ENCODE measurements around the gene GRIK5. TPM values are rescaled to one million over a fixed set of nuclear protein-coding genes. Genes with fewer than 3 reads are reported as not detected.

The GRIK5 gene
- polyA plus RNA-seq, 1 experiment: 0.06 TPM

DNA sequence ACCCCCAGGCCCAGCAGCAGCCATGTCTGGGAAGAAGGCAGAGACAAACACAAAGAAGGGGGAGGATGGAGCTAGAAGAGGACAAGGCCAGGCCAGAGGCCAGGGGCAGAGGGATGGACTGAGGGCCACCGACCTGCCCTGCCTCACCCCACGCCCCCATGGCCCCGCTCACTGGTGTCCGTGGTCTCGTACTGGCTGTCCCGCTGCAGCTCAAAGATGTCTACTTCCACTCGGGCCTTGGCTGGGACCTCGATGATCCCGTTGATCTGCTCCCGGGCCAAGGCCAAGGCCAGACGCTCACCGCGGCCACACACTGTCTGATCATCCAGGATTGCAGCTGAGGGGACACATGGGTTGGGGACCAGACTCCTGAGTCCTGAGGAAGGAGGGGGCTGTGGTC, 5.0 kb downstream of the GRIK5 start:
- POLR2A ChIA-PET: no interaction called here
- CTCF ChIA-PET: interaction anchor here (1.3 to 1.5 kb wide), 2 partner anchors 13 to 68 kb away, joined by 3 to 4 read pairs; no protein-coding TSS in a partner anchor
- H3K27me3 ChIP-seq (ENCODE audit: control insufficient read depth, insufficient read depth, low read length): peaks cover 34% of the 10 kb centered on the region
- no peak overlapping the region for H3K4me3 ChIP-seq (ENCODE audit: low read depth, low read length)
- DNase-seq (ENCODE audit: low read depth): no peak
- TF ChIP-seq, protein P1, sequence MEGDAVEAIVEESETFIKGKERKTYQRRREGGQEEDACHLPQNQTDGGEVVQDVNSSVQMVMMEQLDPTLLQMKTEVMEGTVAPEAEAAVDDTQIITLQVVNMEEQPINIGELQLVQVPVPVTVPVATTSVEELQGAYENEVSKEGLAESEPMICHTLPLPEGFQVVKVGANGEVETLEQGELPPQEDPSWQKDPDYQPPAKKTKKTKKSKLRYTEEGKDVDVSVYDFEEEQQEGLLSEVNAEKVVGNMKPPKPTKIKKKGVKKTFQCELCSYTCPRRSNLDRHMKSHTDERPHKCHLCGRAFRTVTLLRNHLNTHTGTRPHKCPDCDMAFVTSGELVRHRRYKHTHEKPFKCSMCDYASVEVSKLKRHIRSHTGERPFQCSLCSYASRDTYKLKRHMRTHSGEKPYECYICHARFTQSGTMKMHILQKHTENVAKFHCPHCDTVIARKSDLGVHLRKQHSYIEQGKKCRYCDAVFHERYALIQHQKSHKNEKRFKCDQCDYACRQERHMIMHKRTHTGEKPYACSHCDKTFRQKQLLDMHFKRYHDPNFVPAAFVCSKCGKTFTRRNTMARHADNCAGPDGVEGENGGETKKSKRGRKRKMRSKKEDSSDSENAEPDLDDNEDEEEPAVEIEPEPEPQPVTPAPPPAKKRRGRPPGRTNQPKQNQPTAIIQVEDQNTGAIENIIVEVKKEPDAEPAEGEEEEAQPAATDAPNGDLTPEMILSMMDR (IDR thresholded peaks at IDR 0.05; ENCODE audit: insufficient read depth, low read depth, low read length): no peak
- H3K36me3 ChIP-seq (ENCODE audit: control insufficient read depth, insufficient read depth, low read length): no peaks in the 10 kb centered on the region

DNA sequence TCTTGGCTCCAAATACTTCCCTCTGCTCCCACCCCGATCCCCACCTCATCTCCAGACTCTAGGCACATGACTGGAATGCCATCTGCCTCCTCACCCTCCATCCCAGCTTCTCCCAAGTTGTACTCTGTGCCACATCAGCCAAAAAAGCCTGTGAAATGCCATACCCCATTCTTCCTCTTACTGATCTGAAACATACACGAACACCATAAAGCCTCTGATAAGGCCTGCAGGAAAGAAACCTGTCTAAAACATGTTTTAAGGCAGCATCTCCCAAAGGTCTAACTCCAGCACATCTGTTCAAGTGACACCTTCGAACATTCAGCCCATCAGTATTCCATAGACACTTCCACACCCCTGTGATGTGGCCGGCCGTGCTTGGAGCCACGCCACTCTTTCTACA, 5.6 kb downstream of the GRIK5 start:
- DNase-seq (ENCODE audit: low read depth): no peak
- ChIA-PET POLR2A (no interaction called here), CTCF (interaction anchor here (1.3 to 1.5 kb wide), 2 partner anchors 13 to 67 kb away, joined by 3 to 4 read pairs; no protein-coding TSS in a partner anchor)
- Histone ChIP-seq H3K27me3 (ENCODE audit: control insufficient read depth, insufficient read depth, low read length) (peaks cover 30% of the 10 kb centered on the region), H3K36me3 (ENCODE audit: control insufficient read depth, insufficient read depth, low read length) (no peaks in the 10 kb centered on the region), H3K4me3 (ENCODE audit: low read depth, low read length) (no peak overlapping the region)
- TF ChIP-seq, protein P1 (IDR thresholded peaks at IDR 0.05; ENCODE audit: insufficient read depth, low read depth, low read length): no peak

DNA sequence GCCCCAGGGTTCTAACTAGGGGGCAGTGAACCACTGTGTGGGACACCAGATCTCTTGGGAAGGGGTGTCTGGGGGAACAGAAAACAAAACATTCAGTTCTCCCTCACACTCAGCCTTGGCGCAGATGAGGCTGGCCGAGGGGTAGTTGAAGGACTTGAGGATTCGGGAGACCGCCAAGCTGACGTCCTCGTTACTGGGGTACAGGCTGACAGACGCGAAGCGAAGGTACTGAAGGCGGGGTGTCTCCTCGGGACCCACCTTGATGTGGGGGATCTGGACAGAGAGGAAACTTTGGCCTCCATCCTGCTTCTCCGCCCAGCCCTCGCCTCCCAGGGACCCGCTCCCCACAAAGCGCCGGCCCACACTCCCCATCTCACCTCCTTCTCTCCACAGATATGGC, 7.6 kb downstream of the GRIK5 start:
- Histone ChIP-seq H3K4me3 (ENCODE audit: low read depth, low read length) (no peak overlapping the region), H3K36me3 (ENCODE audit: control insufficient read depth, insufficient read depth, low read length) (no peaks in the 10 kb centered on the region), H3K27me3 (ENCODE audit: control insufficient read depth, insufficient read depth, low read length) (peaks cover 15% of the 10 kb centered on the region)
- POLR2A ChIA-PET: no interaction called here
- TF ChIP-seq, protein P1 (IDR thresholded peaks at IDR 0.05; ENCODE audit: insufficient read depth, low read depth, low read length): no peak
- CTCF ChIA-PET: no interaction called here
- DNase-seq (ENCODE audit: low read depth): no peak

DNA sequence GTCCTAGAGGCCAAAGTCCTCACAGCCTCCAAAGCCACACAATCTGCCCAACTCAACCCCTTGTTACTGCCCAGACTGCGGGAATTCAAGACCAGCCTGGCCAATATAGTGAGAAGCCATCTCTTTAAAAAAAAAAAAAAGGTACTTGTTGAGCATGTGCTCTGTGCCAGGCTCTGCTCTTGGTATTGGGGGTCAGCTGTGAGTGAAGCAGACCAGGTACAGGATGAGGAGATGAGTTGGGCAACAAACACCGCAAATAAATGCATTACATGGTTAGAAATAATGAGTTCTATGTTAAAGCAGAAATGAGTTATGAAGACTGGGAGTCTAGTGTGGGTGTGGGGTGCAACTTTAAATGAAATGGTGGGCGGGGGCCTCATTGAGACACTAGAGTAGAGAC, 9.9 kb downstream of the GRIK5 start:
- DNase-seq (ENCODE audit: low read depth): no peak
- Histone ChIP-seq H3K36me3 (ENCODE audit: control insufficient read depth, insufficient read depth, low read length) (no peaks in the 10 kb centered on the region), H3K4me3 (ENCODE audit: low read depth, low read length) (no peak overlapping the region), H3K27me3 (ENCODE audit: control insufficient read depth, insufficient read depth, low read length) (peaks cover 8% of the 10 kb centered on the region)
- ChIA-PET CTCF (no interaction called here), POLR2A (interaction anchor here (0.6 kb wide), 1 partner anchor 195 kb away, joined by 7 read pairs; no protein-coding TSS in a partner anchor)
- TF ChIP-seq, protein P1 (IDR thresholded peaks at IDR 0.05; ENCODE audit: insufficient read depth, low read depth, low read length): no peak

DNA sequence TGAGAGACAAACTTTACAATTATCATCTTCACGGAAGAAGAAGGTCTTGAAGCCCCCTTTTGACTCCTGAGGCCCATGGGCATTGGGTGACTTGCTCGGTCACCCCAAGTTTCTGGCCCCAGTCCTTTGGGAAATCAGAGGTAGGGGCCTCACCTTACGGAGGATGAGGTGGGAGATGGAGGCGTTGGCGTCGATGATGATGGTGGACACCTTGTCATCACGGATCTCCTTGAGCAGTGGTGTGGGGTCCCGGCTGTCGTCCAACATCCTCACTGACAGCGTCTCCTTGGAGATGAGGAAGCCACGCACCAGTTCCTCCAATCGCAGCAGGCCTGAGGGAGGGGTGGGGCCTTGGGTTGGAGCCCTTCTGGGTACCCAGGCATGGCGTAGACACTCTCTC, 10.8 kb downstream of the GRIK5 start:
- Histone ChIP-seq H3K4me3 (ENCODE audit: low read depth, low read length) (no peak overlapping the region), H3K27me3 (ENCODE audit: control insufficient read depth, insufficient read depth, low read length) (peaks cover 7% of the 10 kb centered on the region), H3K36me3 (ENCODE audit: control insufficient read depth, insufficient read depth, low read length) (no peaks in the 10 kb centered on the region)
- ChIA-PET CTCF (no interaction called here), POLR2A (no interaction called here)
- no peak for DNase-seq (ENCODE audit: low read depth)
- TF ChIP-seq, protein P1 (IDR thresholded peaks at IDR 0.05; ENCODE audit: insufficient read depth, low read depth, low read length): no peak

All from BJ (cell line).